NCI-H2196 (cell line): ENCODE data around the gene KCTD1.

ENCODE experiments used
- DNase-seq: peaks from one replicate; lab custom pipeline; 2025; ENCODE audit not compliant: unreplicated experiment; lab: John Stamatoyannopoulos, UW

KCTD1 gene

DNA sequence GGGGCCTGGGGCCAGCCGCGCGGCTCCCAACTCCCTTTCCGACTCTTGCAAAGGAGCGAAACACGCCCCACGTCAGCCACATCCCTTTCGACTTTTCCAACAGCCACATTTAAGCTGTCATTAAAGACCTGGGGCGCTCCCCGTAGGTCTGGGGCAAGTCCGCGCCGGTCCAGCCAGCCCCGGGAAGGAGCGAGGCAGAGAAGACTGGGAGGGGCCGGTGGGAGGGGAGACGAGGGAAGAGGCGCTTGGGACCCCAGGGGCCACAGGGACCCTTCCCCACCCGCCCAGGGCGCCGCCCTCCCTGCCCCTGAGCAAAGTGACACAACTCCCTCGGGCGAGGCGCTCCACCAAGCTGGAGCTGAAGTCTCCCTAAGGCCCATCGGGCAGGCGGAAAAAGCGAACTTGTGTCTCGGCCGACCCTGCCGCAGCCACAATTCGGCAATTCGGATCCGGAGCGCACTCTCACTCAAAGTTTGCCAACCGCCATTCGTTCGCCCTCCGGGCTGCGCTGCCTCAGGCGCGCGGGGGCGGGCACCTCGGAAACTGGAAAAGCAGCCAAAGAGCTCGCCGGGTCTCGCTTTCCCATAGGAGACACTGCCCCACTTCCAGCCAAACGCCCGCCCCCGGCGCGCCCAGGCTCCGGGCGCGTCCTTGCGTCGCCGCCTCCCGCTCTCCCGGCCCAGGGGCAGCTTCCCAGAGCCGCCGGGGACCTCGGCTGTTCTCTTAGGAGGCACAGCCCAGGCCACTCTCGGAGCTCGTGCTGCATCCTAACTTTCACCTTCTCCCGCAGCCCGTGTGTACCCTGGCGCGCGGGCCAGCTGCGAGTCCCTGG, 1.1 kb upstream of the KCTD1 start:
- DNase-seq = peak; percentile 67

- no peak for DNase-seq
Measured at GRCh38 chr18:26547646-26548414, 523 bp downstream of the KCTD1 start.

- DNase-seq = no peak
Measured at GRCh38 chr18:26546875-26547645, 1.3 kb downstream of the KCTD1 start.

- DNase-seq = no peak
Measured at GRCh38 chr18:26546170-26546874, 2.0 kb downstream of the KCTD1 start.

- no peak for DNase-seq
Measured at GRCh38 chr18:26545335-26546123, 2.8 kb downstream of the KCTD1 start.

DNA sequence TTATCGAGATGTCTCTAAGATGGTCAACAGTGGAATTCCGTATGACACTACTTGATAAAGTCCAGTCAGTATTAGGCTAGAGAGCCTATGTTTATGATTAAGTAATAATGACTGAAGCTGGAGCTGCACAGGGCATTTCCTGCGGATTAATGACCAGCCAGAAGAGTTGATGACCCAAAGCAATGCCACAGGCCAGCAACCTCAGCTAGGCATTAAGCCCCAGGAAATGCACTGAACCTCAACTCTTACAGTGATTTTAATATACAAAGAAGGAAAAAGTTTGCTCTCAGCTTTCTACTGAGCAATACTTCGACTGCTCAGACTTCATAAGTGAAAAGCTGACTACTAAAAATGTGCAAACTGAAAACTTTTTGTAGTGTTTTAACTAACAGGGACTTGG, 3.9 kb downstream of the KCTD1 start:
- DNase-seq = no peak

- DNase-seq = no peak
Measured at GRCh38 chr18:26543373-26543772, 5.0 kb downstream of the KCTD1 start.

DNA sequence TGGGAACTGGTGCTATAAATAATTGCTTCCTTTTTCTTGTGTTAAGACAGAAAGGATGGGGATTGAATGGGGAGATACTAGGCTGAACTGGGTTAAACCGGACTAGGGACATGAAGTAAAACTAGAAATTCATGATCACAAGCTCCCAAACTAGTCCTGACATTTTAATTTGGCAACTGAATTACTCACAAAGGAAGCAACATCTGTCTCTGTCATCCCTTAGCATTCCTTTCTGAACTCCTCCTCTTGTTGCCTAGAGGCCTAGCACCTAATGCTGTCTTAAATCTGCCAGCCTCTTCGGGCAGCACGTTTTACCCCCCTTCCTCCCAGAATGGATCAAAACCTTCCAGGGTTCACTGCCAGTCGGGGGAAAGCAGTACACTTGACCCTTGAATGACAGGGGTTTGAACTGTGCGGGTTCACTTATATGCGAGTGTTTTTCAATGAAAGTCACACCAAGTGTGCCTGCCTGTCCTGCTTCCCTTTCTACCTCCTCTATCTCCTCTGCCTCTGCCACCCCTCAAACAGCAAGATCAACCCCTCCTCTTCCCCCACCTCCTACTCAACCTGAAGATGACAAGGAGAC, 8.2 kb downstream of the KCTD1 start:
- DNase-seq = no peak

- no peak for DNase-seq
Measured at GRCh38 chr18:26538524-26538923, 9.8 kb downstream of the KCTD1 start.

DNA sequence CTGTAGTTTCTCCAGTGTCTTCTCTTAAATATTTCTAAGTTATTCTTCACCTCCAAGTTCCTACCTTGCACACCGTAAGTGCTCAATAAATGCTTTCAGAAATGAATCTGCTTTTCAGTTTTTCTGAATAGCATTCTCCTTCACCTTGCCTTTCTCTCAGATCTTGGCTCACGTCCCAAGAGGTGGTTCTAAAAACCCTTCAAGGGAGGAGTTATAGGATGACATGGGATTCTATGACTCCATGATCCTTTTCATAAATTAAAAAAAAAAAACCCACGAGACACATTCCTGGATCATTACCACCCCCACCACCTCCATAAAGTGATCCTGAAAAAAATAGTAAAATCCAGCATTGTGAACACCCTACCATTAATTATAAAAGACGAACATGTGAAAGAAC, 11.7 kb downstream of the KCTD1 start:
- peak; percentile 19 for DNase-seq

GRCh38 chr18:26536032-26536431, 12.3 kb downstream of the KCTD1 start:
- DNase-seq = no peak

GRCh38 chr18:26535630-26536029, 12.7 kb downstream of the KCTD1 start:
- no peak for DNase-seq

DNA sequence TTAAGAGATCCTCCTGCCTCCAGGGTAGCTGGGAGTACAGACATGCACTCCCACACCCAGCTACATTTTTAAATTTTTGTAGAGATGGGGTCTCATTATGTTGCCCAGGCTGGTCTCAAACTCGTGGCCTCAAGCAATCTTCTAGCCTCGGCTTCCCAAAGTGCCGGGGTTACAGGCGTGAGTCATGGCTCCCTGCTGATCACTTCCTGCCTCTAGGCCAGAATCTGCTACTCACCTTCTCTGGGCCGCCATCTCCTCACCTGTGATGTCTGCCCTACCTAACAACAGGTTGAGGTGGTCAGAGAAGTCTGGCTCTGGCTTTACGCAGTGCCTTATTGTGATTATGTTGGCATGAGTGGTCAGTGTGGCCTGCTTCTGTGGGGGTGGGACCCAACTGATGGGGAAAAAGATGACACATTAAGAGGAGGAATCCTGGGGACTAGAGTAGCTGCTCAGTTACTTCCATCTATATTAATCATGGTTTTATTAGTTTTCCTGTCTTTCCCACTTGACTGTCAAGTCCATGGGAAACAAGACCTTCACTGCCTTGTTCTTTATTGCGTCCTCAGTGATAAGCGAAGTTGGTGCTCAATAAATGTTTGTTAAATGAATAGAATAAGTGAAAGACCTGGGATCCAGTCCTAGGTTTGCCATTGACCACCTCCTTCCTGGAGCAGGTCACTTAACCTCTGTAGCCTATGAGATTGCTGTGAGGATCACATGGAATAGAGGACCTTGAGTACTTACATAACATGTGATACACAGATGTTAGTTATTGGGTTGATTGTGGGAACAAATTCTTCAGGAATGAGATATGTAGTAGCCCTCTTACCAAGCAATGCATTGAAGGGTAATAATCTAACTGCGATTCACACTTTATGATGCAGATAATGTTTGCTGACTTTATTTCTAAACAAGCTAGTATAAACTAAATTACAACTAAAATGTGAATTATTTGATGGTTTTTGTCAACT, 15.7 kb downstream of the KCTD1 start:
- no peak for DNase-seq

- DNase-seq = no peak
Measured at GRCh38 chr18:26531605-26532298, 16.6 kb downstream of the KCTD1 start.

DNA sequence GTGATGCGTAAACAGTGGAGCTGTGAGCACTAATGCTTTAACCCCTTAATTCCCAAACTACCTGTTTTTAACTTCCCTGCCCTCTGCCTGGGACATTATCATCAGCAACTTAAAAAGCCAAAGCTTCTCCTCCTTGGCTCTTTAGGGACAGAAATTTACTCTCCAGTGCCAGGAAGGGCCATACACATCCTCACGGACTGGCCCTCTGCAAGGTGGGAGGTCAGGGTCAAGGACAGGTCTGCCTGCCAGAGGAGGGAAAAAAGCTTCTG, 21.5 kb downstream of the KCTD1 start:
- no peak for DNase-seq

DNA sequence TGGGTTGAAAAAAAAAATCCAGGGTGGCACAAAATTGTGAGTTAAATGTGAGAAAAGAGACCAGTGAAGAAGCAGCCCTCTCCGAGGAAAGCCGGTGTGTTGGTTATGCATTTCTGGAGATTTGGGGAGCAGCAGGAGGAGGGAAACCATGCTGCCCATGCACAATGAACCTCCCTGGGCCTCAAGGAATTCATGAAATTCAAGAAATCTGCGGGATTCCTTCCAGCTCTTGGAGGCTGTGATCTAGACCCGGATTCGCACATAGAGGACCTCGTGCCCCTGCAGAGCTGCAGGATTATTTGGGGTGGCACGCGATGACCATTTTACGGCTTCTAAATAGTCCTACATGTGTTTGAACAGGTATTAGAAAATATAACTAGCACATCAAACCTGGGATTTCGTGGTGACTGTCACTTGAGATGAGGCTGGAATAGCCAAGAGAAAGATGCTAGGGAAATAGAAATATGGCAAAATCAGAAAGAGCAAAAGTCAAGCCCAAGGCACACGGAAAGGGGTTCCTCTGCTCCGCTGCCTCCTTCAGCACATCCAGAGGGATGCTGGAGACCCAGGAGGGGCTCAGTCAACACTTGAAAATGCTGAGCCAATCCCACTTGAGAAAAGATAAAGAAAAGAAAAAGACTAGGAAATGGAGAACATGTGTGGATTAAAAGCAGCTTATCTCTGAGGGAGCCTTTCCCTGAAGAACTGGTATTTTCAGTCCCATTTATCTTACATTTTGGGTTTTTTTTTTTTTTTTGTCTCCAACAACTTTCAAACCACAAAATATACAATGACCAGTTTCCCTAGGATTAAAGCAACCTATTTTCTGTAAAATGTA, 22.0 kb downstream of the KCTD1 start:
- DNase-seq = no peak
